ENCODE measurements around the gene AFF3.

- TF ChIP-seq CEBPB (IDR thresholded peaks at IDR 0.05; ENCODE audit: borderline replicate concordance in 1 of 2, low read depth in 2 of 2, low read length in 2 of 2): no peak
- no peak for TF ChIP-seq SMARCA5 (IDR thresholded peaks at IDR 0.05)
- no peak for TF ChIP-seq SIX5 (IDR thresholded peaks at IDR 0.05; ENCODE audit: low read depth, low read length, severe bottlenecking)
- TF ChIP-seq CTCF (IDR thresholded peaks at IDR 0.05 in 2 of 3, conservative IDR thresholded peaks at IDR 0.05 in 1 of 3; ENCODE audit: control insufficient read depth in 2 of 3, extremely low read depth in 1 of 3, insufficient read depth in 1 of 3, low read depth in 3 of 3, low read length in 3 of 3): no peak
- TF ChIP-seq HCFC1 (IDR thresholded peaks at IDR 0.05; ENCODE audit: low read length): no peak
- no peak for TF ChIP-seq RELA (IDR thresholded peaks at IDR 0.05; ENCODE audit: borderline replicate concordance, partially characterized antibody)
- TF ChIP-seq MYC (IDR thresholded peaks at IDR 0.05; ENCODE audit: insufficient read depth, insufficient read length, insufficient replicate concordance, low read length, severe bottlenecking): no peak
- no peak for TF ChIP-seq REST (IDR thresholded peaks at IDR 0.05; ENCODE audit: low read depth, low read length)
- no peak for TF ChIP-seq EZH2 (IDR thresholded peaks at IDR 0.05; ENCODE audit: borderline replicate concordance, control insufficient read depth, low read depth, low read length)
- no peak for TF ChIP-seq EP300 (IDR thresholded peaks at IDR 0.05; ENCODE audit: borderline replicate concordance in 1 of 2, control insufficient read depth in 1 of 2, low read depth in 2 of 2, low read length in 2 of 2)
These were observed 243.9 kb downstream of the AFF3 start for GRCh38 chr2:99898336-99899048.

Data from GM12878 (cell line).